ENCODE measurements around the gene CHD9NB. TPM values are rescaled to one million over a fixed set of nuclear protein-coding genes. Genes with fewer than 3 reads are reported as not detected.

Gene CHD9NB
- polyA plus RNA-seq, 1 experiment, result 0.78 TPM

DNA sequence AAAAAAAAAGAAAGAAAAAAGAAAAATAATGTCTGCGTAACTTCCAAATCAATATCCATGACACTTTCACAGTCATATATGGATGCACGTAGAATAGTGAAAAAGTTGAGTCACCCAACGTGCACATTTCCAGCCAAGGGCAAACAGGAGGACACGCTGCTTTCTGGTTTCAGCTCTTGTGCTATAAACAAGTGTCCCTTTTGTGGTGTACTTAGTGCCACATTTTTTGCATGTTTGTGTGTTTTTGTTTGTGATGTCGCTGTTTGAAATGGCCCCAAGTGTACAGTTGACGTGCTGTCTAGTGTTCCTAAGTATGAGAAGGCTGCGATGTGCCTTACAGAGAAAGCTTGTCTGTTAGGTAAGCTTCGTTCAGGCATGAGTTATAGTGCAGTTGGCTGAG is 5.0 kb upstream of the CHD9NB start:
- Histone ChIP-seq H3K36me3 (ENCODE audit: control insufficient read depth, insufficient read depth, low read length) (peaks cover 1% of the 10 kb centered on the region; the same call in 1 of the 2 replicates), H3K4me3 (ENCODE audit: low read depth, low read length) (no peak overlapping the region), H3K27me3 (ENCODE audit: control insufficient read depth, insufficient read depth, low read length) (no peaks in the 10 kb centered on the region)
- DNase-seq (ENCODE audit: low read depth), result no peak
- CTCF ChIA-PET, result interaction anchor here (0.9 to 4.7 kb wide), 3 partner anchors 23 to 100 kb away, joined by 3 to 34 read pairs (median 4); no protein-coding TSS in a partner anchor
- TF ChIP-seq, protein P1, sequence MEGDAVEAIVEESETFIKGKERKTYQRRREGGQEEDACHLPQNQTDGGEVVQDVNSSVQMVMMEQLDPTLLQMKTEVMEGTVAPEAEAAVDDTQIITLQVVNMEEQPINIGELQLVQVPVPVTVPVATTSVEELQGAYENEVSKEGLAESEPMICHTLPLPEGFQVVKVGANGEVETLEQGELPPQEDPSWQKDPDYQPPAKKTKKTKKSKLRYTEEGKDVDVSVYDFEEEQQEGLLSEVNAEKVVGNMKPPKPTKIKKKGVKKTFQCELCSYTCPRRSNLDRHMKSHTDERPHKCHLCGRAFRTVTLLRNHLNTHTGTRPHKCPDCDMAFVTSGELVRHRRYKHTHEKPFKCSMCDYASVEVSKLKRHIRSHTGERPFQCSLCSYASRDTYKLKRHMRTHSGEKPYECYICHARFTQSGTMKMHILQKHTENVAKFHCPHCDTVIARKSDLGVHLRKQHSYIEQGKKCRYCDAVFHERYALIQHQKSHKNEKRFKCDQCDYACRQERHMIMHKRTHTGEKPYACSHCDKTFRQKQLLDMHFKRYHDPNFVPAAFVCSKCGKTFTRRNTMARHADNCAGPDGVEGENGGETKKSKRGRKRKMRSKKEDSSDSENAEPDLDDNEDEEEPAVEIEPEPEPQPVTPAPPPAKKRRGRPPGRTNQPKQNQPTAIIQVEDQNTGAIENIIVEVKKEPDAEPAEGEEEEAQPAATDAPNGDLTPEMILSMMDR (IDR thresholded peaks at IDR 0.05; ENCODE audit: insufficient read depth, low read depth, low read length), result no peak
- POLR2A ChIA-PET, result no interaction called here

DNA sequence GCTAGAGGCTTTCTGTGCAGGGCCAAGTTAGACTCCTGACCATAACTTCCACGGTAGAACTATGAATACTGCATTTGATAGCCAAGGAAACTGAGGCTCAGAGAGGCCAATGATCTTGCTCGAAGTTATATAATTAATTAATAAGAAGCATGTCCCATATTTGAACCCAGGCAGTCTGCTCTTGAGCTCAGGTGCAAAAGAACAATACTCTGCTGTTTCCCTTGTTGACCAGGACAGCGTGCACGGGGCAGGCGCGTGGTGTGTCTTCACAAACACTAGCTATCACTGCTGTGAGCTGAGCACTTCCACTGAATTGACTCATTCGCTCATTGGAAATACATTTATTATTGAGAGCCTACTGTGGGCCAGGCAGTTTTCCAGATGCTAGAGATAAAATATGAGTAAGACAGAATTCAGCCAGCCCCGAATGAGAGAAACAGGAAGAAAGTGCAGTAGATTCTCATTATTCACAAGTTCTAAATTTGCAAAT is 3.7 kb upstream of the CHD9NB start:
- TF ChIP-seq, protein P1 (IDR thresholded peaks at IDR 0.05; ENCODE audit: insufficient read depth, low read depth, low read length), result no peak
- no peak for DNase-seq (ENCODE audit: low read depth)
- Histone ChIP-seq H3K36me3 (ENCODE audit: control insufficient read depth, insufficient read depth, low read length) (peaks cover 1% of the 10 kb centered on the region; the same call in 1 of the 2 replicates), H3K27me3 (ENCODE audit: control insufficient read depth, insufficient read depth, low read length) (no peaks in the 10 kb centered on the region), H3K4me3 (ENCODE audit: low read depth, low read length) (no peak overlapping the region)
- ChIA-PET CTCF (interaction anchor here (0.7 to 4.7 kb wide), 14 partner anchors 21 to 226 kb away, joined by 3 to 38 read pairs (median 12); no protein-coding TSS in a partner anchor), POLR2A (no interaction called here)

DNA sequence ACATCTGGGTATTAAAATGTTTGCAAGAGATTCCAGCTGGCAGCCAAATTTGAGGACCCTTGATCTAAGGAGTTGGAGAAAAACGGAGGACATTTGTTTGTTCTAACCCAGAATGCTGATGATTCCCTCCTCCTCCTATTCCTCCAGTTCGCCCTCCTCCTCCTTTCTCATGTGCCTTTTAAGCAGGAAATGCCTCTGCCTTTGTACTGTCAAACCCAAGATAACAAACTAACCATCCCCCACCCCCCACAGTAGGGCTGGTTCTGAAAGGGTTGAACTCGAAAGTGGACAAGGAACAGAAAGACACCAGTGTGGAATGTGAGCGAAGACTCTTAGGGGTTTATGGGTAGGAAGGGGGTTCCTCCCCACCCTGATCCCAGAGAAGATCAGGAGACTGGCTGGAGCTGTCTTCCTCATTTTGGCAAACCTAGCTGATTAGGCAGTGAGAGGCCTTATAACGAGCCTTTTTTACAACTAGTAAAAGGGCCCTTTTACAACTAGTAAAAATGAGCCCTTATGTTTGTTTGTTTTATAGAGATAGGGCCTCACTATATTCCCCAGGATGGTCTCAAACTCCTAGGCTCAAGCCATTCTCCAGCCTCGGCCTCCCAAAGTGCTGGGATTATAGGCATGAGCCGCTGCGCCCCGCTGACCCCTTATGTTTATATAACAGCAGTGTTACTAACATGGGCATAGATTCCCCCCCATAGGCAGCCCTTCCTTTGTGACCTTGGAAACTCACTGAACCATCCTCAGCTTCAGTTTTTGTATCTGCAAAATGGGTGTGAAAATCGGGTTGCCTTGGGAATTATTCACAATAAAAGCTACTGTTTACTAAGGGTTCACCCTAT is 3.1 kb upstream of the CHD9NB start:
- ChIA-PET POLR2A (no interaction called here), CTCF (interaction anchor here (0.7 to 4.7 kb wide), 42 partner anchors 9 to 864 kb away, joined by 3 to 38 read pairs (median 5); no protein-coding TSS in a partner anchor)
- H3K27me3 ChIP-seq (ENCODE audit: control insufficient read depth, insufficient read depth, low read length), result no peaks in the 10 kb centered on the region
- H3K4me3 ChIP-seq (ENCODE audit: low read depth, low read length), result peak overlapping the region; percentile 66
- peaks cover 1% of the 10 kb centered on the region; the same call in 1 of the 2 replicates for H3K36me3 ChIP-seq (ENCODE audit: control insufficient read depth, insufficient read depth, low read length)
- DNase-seq (ENCODE audit: low read depth), result no peak
- TF ChIP-seq, protein P1 (IDR thresholded peaks at IDR 0.05; ENCODE audit: insufficient read depth, low read depth, low read length), result no peak

DNA sequence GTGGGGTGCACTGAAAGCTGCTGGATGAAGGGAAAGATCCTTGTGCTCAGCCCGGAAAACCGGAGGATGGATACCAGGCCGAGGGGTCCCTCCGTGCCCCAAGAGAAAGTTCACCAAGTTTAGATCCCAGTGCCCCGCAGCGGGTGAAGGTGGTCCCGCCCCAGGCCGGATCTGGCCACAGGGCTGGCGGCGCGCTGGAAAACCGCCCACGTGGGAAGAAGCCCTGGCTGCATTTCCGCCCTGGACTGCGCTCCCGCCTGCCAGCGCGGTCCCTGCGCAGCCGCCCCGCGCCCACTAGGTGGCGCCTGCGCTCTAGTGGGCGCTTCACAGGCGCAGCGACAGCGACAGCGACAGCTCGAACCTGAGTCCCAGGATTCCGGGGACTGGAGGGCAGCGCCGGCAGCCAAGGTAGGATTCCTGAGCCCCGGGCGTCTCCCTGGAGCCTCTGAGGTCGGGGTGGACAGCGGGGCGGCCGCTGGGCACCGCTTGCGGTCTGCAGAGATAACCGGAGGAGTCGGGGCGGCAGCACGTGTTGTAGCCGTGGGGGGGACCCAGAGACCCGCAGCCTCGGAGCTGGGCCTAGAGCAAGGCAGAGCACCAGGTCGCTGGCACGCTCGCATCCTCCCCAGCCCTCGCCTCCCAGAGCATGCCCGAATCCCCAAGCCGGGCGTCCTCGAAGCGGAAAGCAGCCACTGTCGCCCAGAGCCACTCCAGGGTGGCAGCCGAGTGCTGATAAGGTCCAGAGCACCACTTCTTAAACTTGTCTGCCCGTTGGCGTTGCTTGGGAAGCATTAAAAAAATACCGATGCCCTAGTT is 2.2 kb upstream of the CHD9NB start, which contains the start of gene CHD9:
Gene CHD9 (plus strand): TSS at position 322 of the 816 bp plus-strand sequence. CDS start 101,099 bp downstream, outside the sequence.
- Histone ChIP-seq H3K4me3 (ENCODE audit: low read depth, low read length) (peak within 1 kb of the TSS; percentile 66), H3K36me3 (ENCODE audit: control insufficient read depth, insufficient read depth, low read length) (peaks cover 1% of the 10 kb centered on the region; the same call in 1 of the 2 replicates), H3K27me3 (ENCODE audit: control insufficient read depth, insufficient read depth, low read length) (no peaks in the 10 kb centered on the region)
- ChIA-PET POLR2A (no interaction called here), CTCF (interaction anchor here (0.6 to 4.7 kb wide), 50 partner anchors 9 to 863 kb away, joined by 3 to 38 read pairs (median 5); no protein-coding TSS in a partner anchor)
- no peak for DNase-seq (ENCODE audit: low read depth)
- TF ChIP-seq, protein P1 (IDR thresholded peaks at IDR 0.05; ENCODE audit: insufficient read depth, low read depth, low read length), result peak; percentile 99
